HepG2 (cell line): ENCODE measurements around the gene COG4.

Experiments used
- CBFB ChIP-seq: sonication (generic); formaldehyde crosslinking; IDR thresholded peaks from 2 replicates; pipeline ENCODE4 v1.4.0; 2020; ENCODE audit warnings: missing genetic modification reagents
- DNMT1 ChIP-seq: sonication (generic); formaldehyde crosslinking; IDR thresholded peaks from 2 replicates; pipeline ENCODE4 v1.5.1; 2020; ENCODE audit warnings: mild to moderate bottlenecking, missing genetic modification reagents
- MEIS2 ChIP-seq: sonication (generic); formaldehyde crosslinking; IDR thresholded peaks from 2 replicates; pipeline ENCODE4 v1.9.0; 2021; ENCODE audit warnings: mild to moderate bottlenecking, missing genetic modification reagents
- ZMYM3 ChIP-seq: sonication (generic); formaldehyde crosslinking; IDR thresholded peaks from 2 replicates; pipeline ENCODE4 v1.5.1; 2020; ENCODE audit warnings: mild to moderate bottlenecking, missing genetic modification reagents
- ZMYM4 ChIP-seq: sonication (generic); formaldehyde crosslinking; IDR thresholded peaks from 2 replicates; pipeline ENCODE4 v1.8.1; 2023; ENCODE audit warnings: mild to moderate bottlenecking, missing genetic modification reagents
- TF ChIP-seq, protein P1 (sequence below): sonication (generic); formaldehyde crosslinking; IDR thresholded peaks from 2 replicates; pipeline ENCODE4 v1.5.0; 2020; ENCODE audit warnings: mild to moderate bottlenecking, missing genetic modification reagents, moderate library complexity

DNA sequence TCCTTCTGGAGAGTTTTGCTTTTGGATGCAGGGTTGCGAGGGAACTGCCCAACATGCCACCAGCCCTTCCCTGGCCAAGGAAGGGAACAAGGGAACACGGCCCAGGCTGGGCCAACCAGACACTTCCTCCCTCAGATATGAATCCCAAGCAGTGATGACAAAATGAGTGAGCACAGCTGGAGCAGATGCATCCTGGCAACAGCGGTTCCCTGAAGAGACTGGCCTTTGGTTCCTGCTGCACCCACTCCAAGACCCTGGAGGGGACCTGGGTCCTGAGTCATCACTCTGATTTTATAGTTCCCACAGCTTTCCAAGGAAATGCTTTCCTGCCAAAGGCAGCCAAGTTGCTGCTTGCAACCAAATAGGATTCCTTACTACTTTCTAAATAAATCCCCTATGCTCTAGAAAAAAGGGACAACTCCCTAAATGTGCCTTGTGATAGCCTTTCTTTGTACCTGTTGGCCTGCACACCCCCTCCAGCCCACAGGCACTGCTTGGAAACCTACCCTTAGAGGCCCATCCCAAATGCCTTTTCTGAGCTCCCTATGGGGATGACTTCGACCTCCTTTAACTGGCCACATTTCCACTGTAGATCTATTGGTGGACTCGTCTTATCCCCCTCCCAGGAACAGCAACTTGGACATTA, 89.8 kb downstream of the COG4 start:
- TF ChIP-seq CBFB (CRISPR knock-in tag) (no peak), ZMYM3 (no peak), ZMYM4 (CRISPR knock-in tag) (no peak), MEIS2 (CRISPR knock-in tag) (no peak), DNMT1 (no peak)
- TF ChIP-seq, protein P1, sequence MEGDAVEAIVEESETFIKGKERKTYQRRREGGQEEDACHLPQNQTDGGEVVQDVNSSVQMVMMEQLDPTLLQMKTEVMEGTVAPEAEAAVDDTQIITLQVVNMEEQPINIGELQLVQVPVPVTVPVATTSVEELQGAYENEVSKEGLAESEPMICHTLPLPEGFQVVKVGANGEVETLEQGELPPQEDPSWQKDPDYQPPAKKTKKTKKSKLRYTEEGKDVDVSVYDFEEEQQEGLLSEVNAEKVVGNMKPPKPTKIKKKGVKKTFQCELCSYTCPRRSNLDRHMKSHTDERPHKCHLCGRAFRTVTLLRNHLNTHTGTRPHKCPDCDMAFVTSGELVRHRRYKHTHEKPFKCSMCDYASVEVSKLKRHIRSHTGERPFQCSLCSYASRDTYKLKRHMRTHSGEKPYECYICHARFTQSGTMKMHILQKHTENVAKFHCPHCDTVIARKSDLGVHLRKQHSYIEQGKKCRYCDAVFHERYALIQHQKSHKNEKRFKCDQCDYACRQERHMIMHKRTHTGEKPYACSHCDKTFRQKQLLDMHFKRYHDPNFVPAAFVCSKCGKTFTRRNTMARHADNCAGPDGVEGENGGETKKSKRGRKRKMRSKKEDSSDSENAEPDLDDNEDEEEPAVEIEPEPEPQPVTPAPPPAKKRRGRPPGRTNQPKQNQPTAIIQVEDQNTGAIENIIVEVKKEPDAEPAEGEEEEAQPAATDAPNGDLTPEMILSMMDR (CRISPR knock-in tag) = no peak
